Measurements from ENCODE around the gene NPHS1. TPM values are rescaled to one million over a fixed set of nuclear protein-coding genes. Genes with fewer than 3 reads are reported as not detected.

Gene NPHS1
- total and polyA plus RNA-seq, 2 donors from 2014 or later = 0.25 to 39.7 TPM

- no peaks in the 10 kb centered on the region for H3K27me3 ChIP-seq (ENCODE audit: control insufficient read depth, insufficient read depth, low read length)
- intact Hi-C loops (cut with DNase I) = no loop called here
- DNase-seq = no peak
- TF ChIP-seq CTCF (IDR thresholded peaks at IDR 0.05; ENCODE audit: borderline replicate concordance, extremely low read depth, insufficient read depth) = no peak
- H3K9ac ChIP-seq (ENCODE audit: low read length in 3 of 3) = no peak overlapping the region
- H3K4me1 ChIP-seq (ENCODE audit: control insufficient read depth in 2 of 3, insufficient read depth in 2 of 3, low read depth in 1 of 3, low read length in 3 of 3) = no peaks in the 10 kb centered on the region
- H3K36me3 ChIP-seq (ENCODE audit: control insufficient read depth in 2 of 3, insufficient read depth in 3 of 3, low read length in 3 of 3) = no peaks in the 10 kb centered on the region
- no peak for FAIRE-seq
- no peak overlapping the region for H3K4me3 ChIP-seq (ENCODE audit: low read length in 3 of 3)
- H3K27ac ChIP-seq (ENCODE audit: low read depth in 2 of 2, low read length in 2 of 2) = no peak overlapping the region
- H3K9me3 ChIP-seq (ENCODE audit: control insufficient read depth in 2 of 3, insufficient read depth in 1 of 3, low read length in 3 of 3) = no peaks in the 10 kb centered on the region
Observed at GRCh38 chr19:35832054-35832453, 20.2 kb downstream of the NPHS1 start.

- DNase-seq (no peak), FAIRE-seq (no peak)
- Histone ChIP-seq H3K27me3 (ENCODE audit: control insufficient read depth, insufficient read depth, low read length) (no peaks in the 10 kb centered on the region), H3K36me3 (ENCODE audit: control insufficient read depth in 2 of 3, insufficient read depth in 3 of 3, low read length in 3 of 3) (no peaks in the 10 kb centered on the region), H3K9ac (ENCODE audit: low read length in 3 of 3) (no peak overlapping the region), H3K9me3 (ENCODE audit: control insufficient read depth in 2 of 3, insufficient read depth in 1 of 3, low read length in 3 of 3) (no peaks in the 10 kb centered on the region), H3K27ac (ENCODE audit: low read depth in 2 of 2, low read length in 2 of 2) (no peak overlapping the region), H3K4me3 (ENCODE audit: low read length in 3 of 3) (no peak overlapping the region), H3K4me1 (ENCODE audit: control insufficient read depth in 2 of 3, insufficient read depth in 2 of 3, low read depth in 1 of 3, low read length in 3 of 3) (no peaks in the 10 kb centered on the region)
- intact Hi-C loops (cut with DNase I) = no loop called here
- TF ChIP-seq CTCF (IDR thresholded peaks at IDR 0.05; ENCODE audit: borderline replicate concordance, extremely low read depth, insufficient read depth) = no peak
Observed at GRCh38 chr19:35830986-35831385, 21.3 kb downstream of the NPHS1 start.

GRCh38 chr19:35828692-35829301 lies 23.5 kb downstream of the NPHS1 start:
- intact Hi-C loops (cut with DNase I) = no loop called here
- FAIRE-seq (no peak), DNase-seq (peak; percentile 81 to 93 (median 88))
- no peak for TF ChIP-seq CTCF (IDR thresholded peaks at IDR 0.05; ENCODE audit: borderline replicate concordance, extremely low read depth, insufficient read depth)
- H3K4me3 ChIP-seq (ENCODE audit: low read length in 3 of 3) = no peak overlapping the region
- H3K27ac ChIP-seq (ENCODE audit: low read depth in 2 of 2, low read length in 2 of 2) = no peak overlapping the region
- H3K27me3 ChIP-seq (ENCODE audit: control insufficient read depth, insufficient read depth, low read length) = no peaks in the 10 kb centered on the region
- H3K9me3 ChIP-seq (ENCODE audit: control insufficient read depth in 2 of 3, insufficient read depth in 1 of 3, low read length in 3 of 3) = no peaks in the 10 kb centered on the region
- no peaks in the 10 kb centered on the region for H3K4me1 ChIP-seq (ENCODE audit: control insufficient read depth in 2 of 3, insufficient read depth in 2 of 3, low read depth in 1 of 3, low read length in 3 of 3)
- no peaks in the 10 kb centered on the region for H3K36me3 ChIP-seq (ENCODE audit: control insufficient read depth in 2 of 3, insufficient read depth in 3 of 3, low read length in 3 of 3)
- no peak overlapping the region for H3K9ac ChIP-seq (ENCODE audit: low read length in 3 of 3)

- no peaks in the 10 kb centered on the region for H3K27me3 ChIP-seq (ENCODE audit: control insufficient read depth, insufficient read depth, low read length)
- no peaks in the 10 kb centered on the region for H3K9me3 ChIP-seq (ENCODE audit: control insufficient read depth in 2 of 3, insufficient read depth in 1 of 3, low read length in 3 of 3)
- H3K4me3 ChIP-seq (ENCODE audit: low read length in 3 of 3) = no peak overlapping the region
- DNase-seq (no peak), FAIRE-seq (no peak)
- H3K27ac ChIP-seq (ENCODE audit: low read depth in 2 of 2, low read length in 2 of 2) = no peak overlapping the region
- intact Hi-C loops (cut with DNase I) = no loop called here
- H3K36me3 ChIP-seq (ENCODE audit: control insufficient read depth in 2 of 3, insufficient read depth in 3 of 3, low read length in 3 of 3) = no peaks in the 10 kb centered on the region
- no peak overlapping the region for H3K9ac ChIP-seq (ENCODE audit: low read length in 3 of 3)
- no peaks in the 10 kb centered on the region for H3K4me1 ChIP-seq (ENCODE audit: control insufficient read depth in 2 of 3, insufficient read depth in 2 of 3, low read depth in 1 of 3, low read length in 3 of 3)
- TF ChIP-seq CTCF (IDR thresholded peaks at IDR 0.05; ENCODE audit: borderline replicate concordance, extremely low read depth, insufficient read depth) = no peak
Observed at GRCh38 chr19:35824150-35824549, 28.2 kb downstream of the NPHS1 start.

Measured in kidney (tissue), 14 donors.